GM12878 (cell line): ENCODE data around the gene IFT25. TPM values are rescaled to one million over a fixed set of nuclear protein-coding genes. Genes with fewer than 3 reads are reported as not detected.

ENCODE experiments used
- ATAC-seq: fragments of 200-7000 bp; cut with Tn5 transposase; 3 replicates; pipeline ENCODE4 v1.9.1; 2020; ENCODE audit warnings: mild to moderate bottlenecking, moderate library complexity
- BruUV-seq: library from RNA; stranded (reverse); fragments of 400-500 nt; replicated peaks from 2 replicates; lab custom pipeline; 2021; lab: Mats Ljungman, UMichigan
- CTCF ChIA-PET: fragments of 300-600 bp; sonication (Branson Sonifier 250); formaldehyde crosslinking; extraction: SDS; loops from one replicate; lab custom pipeline; 2021; ENCODE audit warnings: inconsistent platforms; lab: Yijun Ruan, JAX
- POLR2A ChIA-PET: fragments of 350-600 bp; formaldehyde crosslinking; extraction: SDS; loops from one replicate; lab custom pipeline; 2021; ENCODE audit warnings: inconsistent platforms; lab: Charles Lee
- RAD21 ChIA-PET: fragments of 300-600 bp; sonication (Branson Sonifier 250); formaldehyde crosslinking; loops from one replicate; lab custom pipeline; 2023; ENCODE audit warnings: antibody characterized with exemption; ENCODE audit not compliant: unreplicated experiment; lab: Charles Lee
- SMC1A ChIA-PET: fragments of 300-600 bp; sonication (Branson Sonifier 250); formaldehyde crosslinking; loops from one replicate; lab custom pipeline; 2023; ENCODE audit not compliant: unreplicated experiment, uncharacterized antibody; lab: Charles Lee
- DNase-seq: peaks from one replicate; pipeline ENCODE4 v3.0.0-alpha.2; 2011; ENCODE audit warnings: low read depth, low spot score
- FAIRE-seq: peaks from 3 replicates; lab custom pipeline; 2011; peaks lifted over from hg19 to GRCh38; lab: Jason Lieb, UNC
- H2AFZ ChIP-seq: 2 replicates; pipeline ENCODE4 v1.6.0; 2011; ENCODE audit warnings: low read depth, low read length, control low read depth; ENCODE audit not compliant: control insufficient read depth
- H3K27ac ChIP-seq: 2 replicates; pipeline ENCODE4 v1.5.1; 2011; ENCODE audit warnings: control low read depth; ENCODE audit not compliant: control insufficient read depth, insufficient read depth
- H3K27me3 ChIP-seq, 2 experiments: replicated peaks in 1 of 2; 2 replicates each; pipeline versions ENCODE4 v1.6.0 to v1.6.1; 2011; ENCODE audit warnings: low read length in 1 of 2; ENCODE audit not compliant: control insufficient read depth in 2 of 2, insufficient read depth in 2 of 2
- H3K36me3 ChIP-seq, 2 experiments: 2 replicates each; pipeline ENCODE4 v1.5.1; 2011; ENCODE audit warnings: low read length in 1 of 2; ENCODE audit not compliant: control insufficient read depth in 2 of 2, insufficient read depth in 2 of 2
- H3K4me1 ChIP-seq: 2 replicates; pipeline ENCODE4 v1.6.1; 2011; ENCODE audit warnings: mild to moderate bottlenecking, low read length, moderate library complexity, mixed read lengths; ENCODE audit not compliant: control insufficient read depth, insufficient read depth
- H3K4me2 ChIP-seq: 2 replicates; pipeline ENCODE4 v1.6.0; 2011; ENCODE audit warnings: control low read depth; ENCODE audit not compliant: control insufficient read depth, insufficient read depth
- H3K4me3 ChIP-seq: fragments of 200-600 bp; sonication (generic); 2 replicates; pipeline ENCODE4 v1.5.1; 2016
- H3K79me2 ChIP-seq: 2 replicates; pipeline ENCODE4 v1.6.0; 2011; ENCODE audit warnings: low read length; ENCODE audit not compliant: control insufficient read depth, insufficient read depth
- H3K9ac ChIP-seq: 2 replicates; pipeline ENCODE4 v1.8.0; 2011; ENCODE audit warnings: low read length, control low read depth, mixed read lengths; ENCODE audit not compliant: control insufficient read depth, insufficient read depth
- H3K9me3 ChIP-seq: replicated peaks from 3 replicates; pipeline ENCODE4 v1.5.1; 2011; ENCODE audit warnings: mild to moderate bottlenecking, low read length; ENCODE audit not compliant: control insufficient read depth, insufficient read depth
- H4K20me1 ChIP-seq: 2 replicates; pipeline ENCODE4 v1.6.0; 2011; ENCODE audit not compliant: control insufficient read depth, insufficient read depth
- BMI1 ChIP-seq: fragments of 450-650 bp; IDR thresholded peaks from 2 replicates; pipeline ENCODE4 v1.6.1; 2016; ENCODE audit warnings: mild to moderate bottlenecking, moderate library complexity, borderline replicate concordance
- CBFB ChIP-seq: IDR thresholded peaks from 2 replicates; pipeline ENCODE4 v1.6.1; 2016; ENCODE audit warnings: antibody characterized with exemption, low read depth
- CBX5 ChIP-seq: sonication (generic); IDR thresholded peaks from 2 replicates; pipeline ENCODE4 v1.6.1; 2016; ENCODE audit warnings: low read depth, moderate library complexity, mild to moderate bottlenecking, inconsistent platforms
- CREB1 ChIP-seq: IDR thresholded peaks from 2 replicates; pipeline ENCODE4 v1.6.1; 2012; ENCODE audit warnings: low read depth, mild to moderate bottlenecking, inconsistent platforms
- NR2C2 ChIP-seq: IDR thresholded peaks from 2 replicates; pipeline ENCODE4 v1.6.1; 2011; ENCODE audit warnings: borderline replicate concordance, low read depth; ENCODE audit not compliant: control insufficient read depth, insufficient read length
- POU2F2 ChIP-seq: IDR thresholded peaks from 3 replicates; pipeline ENCODE4 v1.6.1; 2011; ENCODE audit warnings: low read depth, mild to moderate bottlenecking, low read length, borderline replicate concordance
- WGBS: methylation state at CpG from one replicate; pipeline ENCODE4 v1.1.6; 2016; ENCODE audit warnings: low lambda C conversion rate; ENCODE audit not compliant: insufficient replicate concordance, insufficient coverage; ENCODE audit errors: missing lambda C conversion rate; 5-methylcytosine and 5-hydroxymethylcytosine counted together
- in situ Hi-C: fragments of 300-500 bp; cut with MboI; formaldehyde crosslinking; loops from 9 replicates; pipeline ENCODE4 v1.14.3; 2018; ENCODE audit warnings: mixed read lengths
- intact Hi-C: fragments of 100-400 bp; cut with micrococcal nuclease; formaldehyde crosslinking; loops from one replicate; pipeline ENCODE4 v1.14.2; 2022; ENCODE audit not compliant: unreplicated experiment
- polyA plus RNA-seq, 11 experiments: library from polyadenylated mRNA; depleted of rRNA in 4 of 11; unstranded in 6 of 11; stranded (reverse) in 5 of 11; fragments of >200 nt; fragmentation: Nextera tagmentation in 4 of 11; fragmentation: Illumina TruSeq in 1 of 11; extraction: Ambion mirVana in 4 of 11; extraction: Trizol in 1 of 11; gene quantifications; 1 replicate in 1 of 11; 2 replicates in 10 of 11; pipeline versions ENCODE4 v1.2.1 to v1.2.3, GENCODE V29; 2011 to 2016; ENCODE audit warnings: inconsistent platforms in 2 of 11, missing spikeins in 2 of 11, low read depth in 1 of 11
- total RNA-seq, 4 experiments: library from RNA; depleted of rRNA in 3 of 4; stranded (reverse); fragments of >200 nt in 3 of 4; fragmentation: Illumina TruSeq in 1 of 4; extraction: Trizol in 1 of 4; gene quantifications; 2 replicates each; pipeline versions ENCODE4 v1.2.1 to v1.2.3, GENCODE V29; 2013 to 2021
- TF ChIP-seq, protein P1 (sequence below): fragments of 450-650 bp; IDR thresholded peaks from 2 replicates; pipeline ENCODE4 v1.6.1; 2016; ENCODE audit warnings: mild to moderate bottlenecking, moderate library complexity, borderline replicate concordance
- TF ChIP-seq, protein P2 (sequence below): IDR thresholded peaks from 2 replicates; pipeline ENCODE4 v1.6.1; 2011; ENCODE audit warnings: low read depth, mild to moderate bottlenecking, low read length, moderate library complexity, borderline replicate concordance; ENCODE audit errors: extremely low read depth
- TF ChIP-seq, protein P3 (sequence below): fragments of 450-650 bp; IDR thresholded peaks from 2 replicates; pipeline ENCODE4 v1.6.1; 2016; ENCODE audit warnings: mild to moderate bottlenecking

The IFT25 gene
- total and polyA plus RNA-seq, 10 of the 15 experiments (the other 5 are each of a cell fraction or from before 2014, with no cell fraction given), result 55.7 to 242 (median 131) TPM

DNA sequence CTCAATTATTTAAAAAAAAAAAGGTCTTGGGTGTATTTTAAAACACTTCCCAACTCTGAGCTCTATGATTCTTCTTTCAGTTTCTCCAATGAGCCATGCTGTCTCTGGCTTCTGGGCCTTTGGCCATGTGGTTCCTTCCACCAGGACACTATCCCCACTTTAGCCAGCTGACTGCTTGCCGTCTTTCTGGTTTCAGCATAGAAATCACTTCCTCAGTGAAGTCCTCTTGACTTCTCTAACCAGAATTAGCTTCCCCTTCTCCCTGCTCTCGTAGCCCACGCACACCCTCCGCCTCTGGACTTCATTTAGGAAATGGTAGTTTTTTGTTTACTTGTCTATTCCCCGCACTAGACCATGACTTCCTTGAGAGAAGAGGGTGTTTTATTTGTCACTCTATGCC lies 52.6 kb downstream of the IFT25 start:
- POLR2A ChIA-PET, result interaction anchor here (1.2 kb wide), 1 partner anchor 53 kb away, joined by 5 read pairs; the partner anchor contains the start of genes IFT25 and LRRC42
- FAIRE-seq (no peak), ATAC-seq (no peak), DNase-seq (no peak)
- peaks cover 5% of the 10 kb centered on the region for H3K79me2 ChIP-seq
- H3K9ac ChIP-seq, result no peak overlapping the region
- no peaks in the 10 kb centered on the region for H3K9me3 ChIP-seq
- in situ Hi-C loops (loop anchor here (5.0 kb wide), 1 partner anchor 49 kb away; no protein-coding TSS in a partner anchor), intact Hi-C loops (no loop called here)
- H3K4me2 ChIP-seq, result no peak overlapping the region
- H3K27me3 ChIP-seq, result no peaks in the 10 kb centered on the region
- peaks cover 5% of the 10 kb centered on the region; the same call in 1 of the 2 replicates for H3K4me1 ChIP-seq
- H3K4me3 ChIP-seq, result no peak overlapping the region
- no peaks in the 10 kb centered on the region for H3K36me3 ChIP-seq
- SMC1A ChIA-PET, result interaction anchor here (0.8 to 2.2 kb wide), 3 partner anchors 10 to 55 kb away, joined by 3 to 6 read pairs (median 4); partner anchors contain the start of genes IFT25 and LRRC42
- H2AFZ ChIP-seq, result no peak overlapping the region
- H4K20me1 ChIP-seq, result no peaks in the 10 kb centered on the region
- no TSS peak for BruUV-seq
- no peak overlapping the region for H3K27ac ChIP-seq
- 60% methylated on average over 5 of the region's 5 CpGs for WGBS
- TF ChIP-seq, protein P1, sequence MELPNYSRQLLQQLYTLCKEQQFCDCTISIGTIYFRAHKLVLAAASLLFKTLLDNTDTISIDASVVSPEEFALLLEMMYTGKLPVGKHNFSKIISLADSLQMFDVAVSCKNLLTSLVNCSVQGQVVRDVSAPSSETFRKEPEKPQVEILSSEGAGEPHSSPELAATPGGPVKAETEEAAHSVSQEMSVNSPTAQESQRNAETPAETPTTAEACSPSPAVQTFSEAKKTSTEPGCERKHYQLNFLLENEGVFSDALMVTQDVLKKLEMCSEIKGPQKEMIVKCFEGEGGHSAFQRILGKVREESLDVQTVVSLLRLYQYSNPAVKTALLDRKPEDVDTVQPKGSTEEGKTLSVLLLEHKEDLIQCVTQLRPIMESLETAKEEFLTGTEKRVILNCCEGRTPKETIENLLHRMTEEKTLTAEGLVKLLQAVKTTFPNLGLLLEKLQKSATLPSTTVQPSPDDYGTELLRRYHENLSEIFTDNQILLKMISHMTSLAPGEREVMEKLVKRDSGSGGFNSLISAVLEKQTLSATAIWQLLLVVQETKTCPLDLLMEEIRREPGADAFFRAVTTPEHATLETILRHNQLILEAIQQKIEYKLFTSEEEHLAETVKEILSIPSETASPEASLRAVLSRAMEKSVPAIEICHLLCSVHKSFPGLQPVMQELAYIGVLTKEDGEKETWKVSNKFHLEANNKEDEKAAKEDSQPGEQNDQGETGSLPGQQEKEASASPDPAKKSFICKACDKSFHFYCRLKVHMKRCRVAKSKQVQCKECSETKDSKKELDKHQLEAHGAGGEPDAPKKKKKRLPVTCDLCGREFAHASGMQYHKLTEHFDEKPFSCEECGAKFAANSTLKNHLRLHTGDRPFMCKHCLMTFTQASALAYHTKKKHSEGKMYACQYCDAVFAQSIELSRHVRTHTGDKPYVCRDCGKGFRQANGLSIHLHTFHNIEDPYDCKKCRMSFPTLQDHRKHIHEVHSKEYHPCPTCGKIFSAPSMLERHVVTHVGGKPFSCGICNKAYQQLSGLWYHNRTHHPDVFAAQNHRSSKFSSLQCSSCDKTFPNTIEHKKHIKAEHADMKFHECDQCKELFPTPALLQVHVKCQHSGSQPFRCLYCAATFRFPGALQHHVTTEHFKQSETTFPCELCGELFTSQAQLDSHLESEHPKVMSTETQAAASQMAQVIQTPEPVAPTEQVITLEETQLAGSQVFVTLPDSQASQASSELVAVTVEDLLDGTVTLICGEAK, result no peak
- TF ChIP-seq, protein P2, sequence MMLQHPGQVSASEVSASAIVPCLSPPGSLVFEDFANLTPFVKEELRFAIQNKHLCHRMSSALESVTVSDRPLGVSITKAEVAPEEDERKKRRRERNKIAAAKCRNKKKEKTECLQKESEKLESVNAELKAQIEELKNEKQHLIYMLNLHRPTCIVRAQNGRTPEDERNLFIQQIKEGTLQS, result no peak
- TF ChIP-seq CBFB (no peak), BMI1 (no peak), CREB1 (no peak), CBX5 (no peak), POU2F2 (no peak), NR2C2 (no peak)
- TF ChIP-seq, protein P3, sequence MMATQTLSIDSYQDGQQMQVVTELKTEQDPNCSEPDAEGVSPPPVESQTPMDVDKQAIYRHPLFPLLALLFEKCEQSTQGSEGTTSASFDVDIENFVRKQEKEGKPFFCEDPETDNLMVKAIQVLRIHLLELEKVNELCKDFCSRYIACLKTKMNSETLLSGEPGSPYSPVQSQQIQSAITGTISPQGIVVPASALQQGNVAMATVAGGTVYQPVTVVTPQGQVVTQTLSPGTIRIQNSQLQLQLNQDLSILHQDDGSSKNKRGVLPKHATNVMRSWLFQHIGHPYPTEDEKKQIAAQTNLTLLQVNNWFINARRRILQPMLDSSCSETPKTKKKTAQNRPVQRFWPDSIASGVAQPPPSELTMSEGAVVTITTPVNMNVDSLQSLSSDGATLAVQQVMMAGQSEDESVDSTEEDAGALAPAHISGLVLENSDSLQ, result no peak
- RAD21 ChIA-PET, result interaction anchor here (1.2 to 1.4 kb wide), 2 partner anchors 53 to 66 kb away, joined by 4 read pairs; partner anchors contain the start of gene LRRC42
- CTCF ChIA-PET, result interaction anchor here (0.6 to 1.3 kb wide), 5 partner anchors 10 to 67 kb away, joined by 3 to 4 read pairs (median 4); no protein-coding TSS in a partner anchor
